ENCODE results near the gene NT5C3B.

Gene NT5C3B

DNA sequence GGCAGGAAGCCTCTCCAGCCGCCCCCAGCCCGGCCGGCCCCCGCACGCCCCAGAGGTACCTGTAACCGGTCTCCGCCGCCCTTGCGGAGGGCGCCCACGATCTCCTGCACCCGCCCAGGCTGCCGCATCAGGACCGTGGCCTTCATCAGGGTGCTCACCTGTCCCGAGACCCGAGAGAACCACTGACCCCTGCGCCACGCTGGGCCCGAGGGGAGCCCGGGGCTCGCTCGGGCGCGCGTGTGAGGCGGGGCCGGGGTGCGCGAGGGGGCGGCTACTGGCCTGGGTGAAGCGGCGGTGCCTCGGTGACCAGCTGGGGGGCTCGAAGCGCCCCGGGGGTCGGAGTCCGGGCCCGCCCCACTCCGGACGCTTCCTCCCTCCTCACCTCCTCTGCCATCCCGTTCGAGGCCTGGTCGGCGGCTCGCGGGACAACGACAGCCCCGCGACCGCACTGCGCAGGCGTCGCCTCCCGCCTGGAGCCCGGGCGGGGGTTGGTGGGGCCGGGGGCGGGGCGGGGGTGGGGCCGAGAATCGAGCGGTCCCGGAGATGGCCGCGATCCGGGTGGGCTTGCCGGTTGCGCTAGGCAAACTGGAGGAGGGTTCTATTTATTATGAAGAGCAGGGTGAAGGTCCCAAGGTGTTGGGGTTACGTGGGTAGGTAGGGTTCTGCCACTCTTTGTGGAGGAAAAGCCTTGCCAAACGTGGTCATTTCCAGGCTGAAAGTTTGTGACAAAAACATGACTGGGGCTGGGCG lies at the start of gene NT5C3B:
Gene NT5C3B (minus strand): TSS at position 433 of the 750 bp plus-strand sequence. CDS start 39 bp downstream, at position 394.
- peak within 1 kb of the TSS; percentile 97 for H2AFZ ChIP-seq (ENCODE audit: low read length)
- H3K9ac ChIP-seq (ENCODE audit: low read length): peak within 1 kb of the TSS; percentile 86
- peaks cover 16% of the 10 kb centered on the region for H3K36me3 ChIP-seq (ENCODE audit: insufficient read depth, low read length)
- H3K9me3 ChIP-seq (ENCODE audit: low read length): no peaks in the 10 kb centered on the region
- no peaks in the 10 kb centered on the region for H4K20me1 ChIP-seq (ENCODE audit: insufficient read depth, low read length)
- TF ChIP-seq EZH2 (IDR thresholded peaks at IDR 0.05; ENCODE audit: borderline replicate concordance, low read length): no peak
- TF ChIP-seq, protein P1, sequence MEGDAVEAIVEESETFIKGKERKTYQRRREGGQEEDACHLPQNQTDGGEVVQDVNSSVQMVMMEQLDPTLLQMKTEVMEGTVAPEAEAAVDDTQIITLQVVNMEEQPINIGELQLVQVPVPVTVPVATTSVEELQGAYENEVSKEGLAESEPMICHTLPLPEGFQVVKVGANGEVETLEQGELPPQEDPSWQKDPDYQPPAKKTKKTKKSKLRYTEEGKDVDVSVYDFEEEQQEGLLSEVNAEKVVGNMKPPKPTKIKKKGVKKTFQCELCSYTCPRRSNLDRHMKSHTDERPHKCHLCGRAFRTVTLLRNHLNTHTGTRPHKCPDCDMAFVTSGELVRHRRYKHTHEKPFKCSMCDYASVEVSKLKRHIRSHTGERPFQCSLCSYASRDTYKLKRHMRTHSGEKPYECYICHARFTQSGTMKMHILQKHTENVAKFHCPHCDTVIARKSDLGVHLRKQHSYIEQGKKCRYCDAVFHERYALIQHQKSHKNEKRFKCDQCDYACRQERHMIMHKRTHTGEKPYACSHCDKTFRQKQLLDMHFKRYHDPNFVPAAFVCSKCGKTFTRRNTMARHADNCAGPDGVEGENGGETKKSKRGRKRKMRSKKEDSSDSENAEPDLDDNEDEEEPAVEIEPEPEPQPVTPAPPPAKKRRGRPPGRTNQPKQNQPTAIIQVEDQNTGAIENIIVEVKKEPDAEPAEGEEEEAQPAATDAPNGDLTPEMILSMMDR (IDR thresholded peaks at IDR 0.05; ENCODE audit: low read length): no peak
- no peaks in the 10 kb centered on the region for H3K79me2 ChIP-seq (ENCODE audit: insufficient read depth, low read length)
- H3K27ac ChIP-seq (ENCODE audit: low read depth, low read length, poor library complexity, severe bottlenecking): no peak within 1 kb of the TSS
- peak within 1 kb of the TSS; percentile 66 for H3K4me2 ChIP-seq (ENCODE audit: low read length)
- H3K27me3 ChIP-seq (ENCODE audit: insufficient read depth, low read length): peaks cover 2% of the 10 kb centered on the region; the same call in 1 of the 2 replicates
- no peaks in the 10 kb centered on the region for H3K9me2 ChIP-seq (ENCODE audit: low read depth, low read length)
- peak within 1 kb of the TSS; percentile 94 for H3K4me3 ChIP-seq (ENCODE audit: low read depth, low read length, poor library complexity, severe bottlenecking)
- H3K4me1 ChIP-seq (ENCODE audit: insufficient read depth, low read length, severe bottlenecking): peaks cover 16% of the 10 kb centered on the region
- H3F3A ChIP-seq (ENCODE audit: insufficient read depth, low read length): no peaks in the 10 kb centered on the region

DNA sequence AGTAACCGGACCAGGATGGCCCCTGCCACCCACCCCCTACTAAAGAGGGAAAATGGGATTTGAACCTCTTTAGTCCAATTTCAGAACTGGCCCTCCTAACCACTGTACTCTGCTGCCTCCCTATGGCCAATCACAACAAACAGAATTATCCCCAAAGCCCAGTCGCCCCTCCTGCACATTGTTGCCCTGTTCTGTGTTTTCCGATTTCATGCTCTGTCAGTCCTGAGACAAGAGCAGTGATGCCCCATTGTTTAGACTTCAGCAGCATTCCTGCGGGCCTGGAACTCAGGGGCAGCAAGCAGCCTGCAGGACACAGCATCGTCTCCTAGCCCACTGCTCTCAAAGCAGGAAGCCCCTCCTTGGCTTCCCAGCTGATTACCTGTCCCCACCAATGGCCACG lies 49.7 kb upstream of the NT5C3B start:
- Histone ChIP-seq H4K20me1 (ENCODE audit: insufficient read depth, low read length) (no peaks in the 10 kb centered on the region), H3K27ac (ENCODE audit: low read depth, low read length, poor library complexity, severe bottlenecking) (no peak overlapping the region), H3K4me2 (ENCODE audit: low read length) (no peak overlapping the region), H3K79me2 (ENCODE audit: insufficient read depth, low read length) (no peaks in the 10 kb centered on the region), H3K9ac (ENCODE audit: low read length) (no peak overlapping the region), H3K36me3 (ENCODE audit: insufficient read depth, low read length) (peaks cover 92% of the 10 kb centered on the region), H3K27me3 (ENCODE audit: insufficient read depth, low read length) (no peaks in the 10 kb centered on the region), H2AFZ (ENCODE audit: low read length) (no peak overlapping the region), H3K9me2 (ENCODE audit: low read depth, low read length) (no peaks in the 10 kb centered on the region), H3K4me1 (ENCODE audit: insufficient read depth, low read length, severe bottlenecking) (no peaks in the 10 kb centered on the region), H3F3A (ENCODE audit: insufficient read depth, low read length) (no peaks in the 10 kb centered on the region), H3K4me3 (ENCODE audit: low read depth, low read length, poor library complexity, severe bottlenecking) (no peak overlapping the region), H3K9me3 (ENCODE audit: low read length) (no peaks in the 10 kb centered on the region)
- TF ChIP-seq EZH2 (IDR thresholded peaks at IDR 0.05; ENCODE audit: borderline replicate concordance, low read length): no peak
- TF ChIP-seq, protein P1 (IDR thresholded peaks at IDR 0.05; ENCODE audit: low read length): peak; percentile 40; the same call in 1 of the 2 replicates

DNA sequence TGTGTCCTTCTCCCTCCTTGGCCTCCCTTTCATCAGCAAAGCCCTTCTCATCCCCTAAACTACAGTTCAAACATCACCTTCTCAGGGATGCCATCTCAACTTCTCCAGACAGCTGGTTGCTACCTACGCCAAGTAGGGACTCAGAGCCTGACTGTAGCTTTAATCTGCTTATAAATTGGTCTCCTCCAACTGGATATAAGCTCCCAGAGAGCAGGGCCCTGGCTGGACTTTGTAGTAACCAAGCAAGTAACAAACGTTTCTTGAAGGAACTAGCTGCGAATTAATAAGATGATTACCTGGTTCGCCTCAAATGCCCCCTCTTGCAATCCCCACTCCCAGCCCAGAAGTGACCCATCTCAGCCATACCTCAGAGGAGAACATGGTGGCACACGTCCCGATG lies 46.7 kb upstream of the NT5C3B start:
- TF ChIP-seq EZH2 (IDR thresholded peaks at IDR 0.05; ENCODE audit: borderline replicate concordance, low read length): no peak
- TF ChIP-seq, protein P1 (IDR thresholded peaks at IDR 0.05; ENCODE audit: low read length): no peak
- Histone ChIP-seq H3K27me3 (ENCODE audit: insufficient read depth, low read length) (no peaks in the 10 kb centered on the region), H3K9me2 (ENCODE audit: low read depth, low read length) (no peaks in the 10 kb centered on the region), H3K9me3 (ENCODE audit: low read length) (no peaks in the 10 kb centered on the region), H3K4me3 (ENCODE audit: low read depth, low read length, poor library complexity, severe bottlenecking) (no peak overlapping the region), H3K36me3 (ENCODE audit: insufficient read depth, low read length) (peaks cover 95% of the 10 kb centered on the region), H3K27ac (ENCODE audit: low read depth, low read length, poor library complexity, severe bottlenecking) (no peak overlapping the region), H2AFZ (ENCODE audit: low read length) (no peak overlapping the region), H3K4me2 (ENCODE audit: low read length) (no peak overlapping the region), H3K79me2 (ENCODE audit: insufficient read depth, low read length) (no peaks in the 10 kb centered on the region), H4K20me1 (ENCODE audit: insufficient read depth, low read length) (no peaks in the 10 kb centered on the region), H3K4me1 (ENCODE audit: insufficient read depth, low read length, severe bottlenecking) (no peaks in the 10 kb centered on the region), H3F3A (ENCODE audit: insufficient read depth, low read length) (no peaks in the 10 kb centered on the region), H3K9ac (ENCODE audit: low read length) (no peak overlapping the region)

Measured in OCI-LY1 (cell line).